GM19397 (cell line): ENCODE data around the gene CLEC19A.

ENCODE experiments used
- ATAC-seq: cut with Tn5 transposase; IDR thresholded peaks from one replicate; pipeline ENCODE4 v1.9.1; 2021; ENCODE audit warnings: mild to moderate bottlenecking, moderate library complexity; ENCODE audit not compliant: unreplicated experiment

Gene CLEC19A

GRCh38 chr16:19284207-19284606, 1.3 kb upstream of the CLEC19A start:
- no peak for ATAC-seq

- ATAC-seq = no peak
Observed at GRCh38 chr16:19286827-19287226, 1.3 kb downstream of the CLEC19A start.

GRCh38 chr16:19287241-19287640, 1.7 kb downstream of the CLEC19A start:
- ATAC-seq = no peak

GRCh38 chr16:19288872-19289799, 3.6 kb downstream of the CLEC19A start:
- no peak for ATAC-seq

GRCh38 chr16:19289811-19290485, 4.4 kb downstream of the CLEC19A start:
- ATAC-seq = no peak

- ATAC-seq = no peak
Observed at GRCh38 chr16:19290860-19291259, 5.3 kb downstream of the CLEC19A start.

- ATAC-seq = no peak
Observed at GRCh38 chr16:19291475-19291874, 5.9 kb downstream of the CLEC19A start.

GRCh38 chr16:19292186-19292585, 6.7 kb downstream of the CLEC19A start:
- ATAC-seq = no peak

GRCh38 chr16:19294156-19294649, 8.7 kb downstream of the CLEC19A start:
- peak; percentile 68 for ATAC-seq

- ATAC-seq = no peak
Observed at GRCh38 chr16:19295393-19295792, 9.9 kb downstream of the CLEC19A start.

- no peak for ATAC-seq
Observed at GRCh38 chr16:19297454-19297853, 11.9 kb downstream of the CLEC19A start.

GRCh38 chr16:19299565-19299964, 14.0 kb downstream of the CLEC19A start:
- ATAC-seq = no peak

- ATAC-seq = no peak
Observed at GRCh38 chr16:19301931-19302330, 16.4 kb downstream of the CLEC19A start.

- ATAC-seq = no peak
Observed at GRCh38 chr16:19304750-19305149, 19.2 kb downstream of the CLEC19A start.

GRCh38 chr16:19305443-19305842, 19.9 kb downstream of the CLEC19A start:
- no peak for ATAC-seq

GRCh38 chr16:19307587-19308241, 22.2 kb downstream of the CLEC19A start:
- ATAC-seq = no peak

- ATAC-seq = no peak
Observed at GRCh38 chr16:19308392-19308791, 22.9 kb downstream of the CLEC19A start.

GRCh38 chr16:19309178-19309577, 23.6 kb downstream of the CLEC19A start:
- ATAC-seq = no peak

- no peak for ATAC-seq
Observed at GRCh38 chr16:19314718-19315425, 29.3 kb downstream of the CLEC19A start.

- no peak for ATAC-seq
Observed at GRCh38 chr16:19315889-19316433, 30.4 kb downstream of the CLEC19A start.
